Measurements from ENCODE around the gene AVPR1A.

The AVPR1A gene

DNA sequence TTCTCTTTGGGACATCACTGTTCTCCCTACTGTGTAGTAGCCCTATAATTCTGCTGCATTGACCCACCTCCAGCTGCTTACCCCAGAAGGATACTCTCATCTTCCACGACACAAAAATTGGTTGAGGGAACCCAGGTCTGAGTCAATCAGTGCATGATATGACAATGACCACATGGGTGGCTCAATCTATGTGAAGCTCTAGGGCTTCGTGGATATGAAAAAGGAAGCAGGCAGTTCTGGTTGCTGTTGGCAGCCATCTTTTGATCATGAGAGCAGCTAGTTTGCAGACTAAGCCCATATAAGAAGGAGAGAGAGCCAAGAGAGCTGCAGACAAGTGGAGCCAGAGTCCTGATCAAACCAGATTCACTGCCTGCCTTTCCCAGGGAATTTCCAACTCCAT, 57.9 kb downstream of the AVPR1A start:
- no peak for DNase-seq

Data from NCI-H1092 treated with DMSO at 0.1 percent for 48 hours (cell line).